NCI-H2196 (cell line): ENCODE measurements around the gene KRABD2.
"Not testable (repeated sequence)": the region's sequence is repeated elsewhere in the genome, so short reads cannot be mapped to it uniquely, and the experiment has no call there.

ENCODE experiments used
- DNase-seq: peaks from one replicate; lab custom pipeline; 2025; ENCODE audit not compliant: unreplicated experiment; lab: John Stamatoyannopoulos, UW

The KRABD2 gene

GRCh38 chr17:8362651-8363332 is 13.7 kb downstream of the KRABD2 start:
- DNase-seq = no peak

- no peak for DNase-seq
These were observed 15.8 kb downstream of the KRABD2 start for GRCh38 chr17:8360751-8361150.

GRCh38 chr17:8360260-8360659 is 16.2 kb downstream of the KRABD2 start:
- DNase-seq = no peak

- DNase-seq = no peak
These were observed 16.7 kb downstream of the KRABD2 start for GRCh38 chr17:8359769-8360168.

GRCh38 chr17:8357910-8358309 is 18.6 kb downstream of the KRABD2 start:
- no peak for DNase-seq

GRCh38 chr17:8354236-8354635 is 22.3 kb downstream of the KRABD2 start:
- no peak for DNase-seq

GRCh38 chr17:8353736-8354135 is 22.8 kb downstream of the KRABD2 start:
- no peak for DNase-seq

- no peak for DNase-seq
These were observed 26.2 kb downstream of the KRABD2 start for GRCh38 chr17:8350339-8350738.

- not testable (repeated sequence) for DNase-seq
These were observed 29.5 kb downstream of the KRABD2 start for GRCh38 chr17:8347001-8347400.

- DNase-seq = no peak
These were observed 30.4 kb downstream of the KRABD2 start for GRCh38 chr17:8345951-8346665.

- DNase-seq = no peak
These were observed 31.3 kb downstream of the KRABD2 start for GRCh38 chr17:8345052-8345690.

GRCh38 chr17:8341456-8341855 is 35.0 kb downstream of the KRABD2 start:
- no peak for DNase-seq

- no peak for DNase-seq
These were observed 37.0 kb downstream of the KRABD2 start, which contains the start of gene ODF4 for GRCh38 chr17:8339540-8339939. Gene ODF4, plus strand, starts transcription at chr17:8339840. Its CDS starts 212 bp downstream, at chr17:8340052.

- DNase-seq = no peak
These were observed 37.8 kb downstream of the KRABD2 start for GRCh38 chr17:8338753-8339140.

GRCh38 chr17:8337802-8338752 is 38.4 kb downstream of the KRABD2 start:
- no peak for DNase-seq

GRCh38 chr17:8333281-8333680 is 43.2 kb downstream of the KRABD2 start:
- DNase-seq = no peak

- no peak for DNase-seq
These were observed 43.8 kb downstream of the KRABD2 start for GRCh38 chr17:8332688-8333087.

- no peak for DNase-seq
These were observed 44.4 kb downstream of the KRABD2 start for GRCh38 chr17:8332128-8332527.

- DNase-seq = no peak
These were observed 49.2 kb downstream of the KRABD2 start for GRCh38 chr17:8327303-8327649.
